Retinal pigment epithelial cell (primary cell): Measurements from ENCODE around the gene UVRAG.
"Not testable (repeated sequence)": the region's sequence is repeated elsewhere in the genome, so short reads cannot be mapped to it uniquely, and the experiment has no call there.

Experiments
- DNase-seq: peaks from one replicate; pipeline ENCODE4 v3.0.0-alpha.2; 2010; ENCODE audit warnings: low read depth
- H3K4me3 ChIP-seq: 2 replicates; pipeline ENCODE4 v1.5.1; 2011; ENCODE audit warnings: mild to moderate bottlenecking, low read length, control low read depth, moderate library complexity
- TF ChIP-seq, protein P1 (sequence below): conservative IDR thresholded peaks from 2 replicates; pipeline ENCODE4 v1.5.1; 2011; ENCODE audit warnings: low read depth, low read length, control low read depth, inconsistent platforms

Gene UVRAG

DNA sequence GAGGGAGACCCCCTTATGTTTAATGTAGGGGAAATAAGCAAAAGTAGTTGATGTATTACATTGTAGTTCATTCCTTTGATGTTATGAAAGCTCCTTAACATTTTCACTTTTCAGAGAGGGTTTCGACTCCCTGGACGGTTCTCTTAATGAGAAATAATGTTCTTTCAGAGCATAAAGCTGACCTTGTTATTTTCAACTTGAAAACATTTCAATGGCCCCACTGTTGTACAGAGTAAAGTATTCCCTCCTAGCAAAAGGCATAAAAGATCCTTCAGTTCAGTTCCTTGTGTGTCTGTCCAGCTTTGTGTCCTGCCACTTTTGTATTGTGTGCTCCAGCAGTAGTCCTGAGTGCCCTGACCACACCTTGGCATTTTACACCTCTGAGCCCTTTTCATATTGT lies 63.9 kb downstream of the UVRAG start:
- no peak for DNase-seq
- TF ChIP-seq, protein P1, sequence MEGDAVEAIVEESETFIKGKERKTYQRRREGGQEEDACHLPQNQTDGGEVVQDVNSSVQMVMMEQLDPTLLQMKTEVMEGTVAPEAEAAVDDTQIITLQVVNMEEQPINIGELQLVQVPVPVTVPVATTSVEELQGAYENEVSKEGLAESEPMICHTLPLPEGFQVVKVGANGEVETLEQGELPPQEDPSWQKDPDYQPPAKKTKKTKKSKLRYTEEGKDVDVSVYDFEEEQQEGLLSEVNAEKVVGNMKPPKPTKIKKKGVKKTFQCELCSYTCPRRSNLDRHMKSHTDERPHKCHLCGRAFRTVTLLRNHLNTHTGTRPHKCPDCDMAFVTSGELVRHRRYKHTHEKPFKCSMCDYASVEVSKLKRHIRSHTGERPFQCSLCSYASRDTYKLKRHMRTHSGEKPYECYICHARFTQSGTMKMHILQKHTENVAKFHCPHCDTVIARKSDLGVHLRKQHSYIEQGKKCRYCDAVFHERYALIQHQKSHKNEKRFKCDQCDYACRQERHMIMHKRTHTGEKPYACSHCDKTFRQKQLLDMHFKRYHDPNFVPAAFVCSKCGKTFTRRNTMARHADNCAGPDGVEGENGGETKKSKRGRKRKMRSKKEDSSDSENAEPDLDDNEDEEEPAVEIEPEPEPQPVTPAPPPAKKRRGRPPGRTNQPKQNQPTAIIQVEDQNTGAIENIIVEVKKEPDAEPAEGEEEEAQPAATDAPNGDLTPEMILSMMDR: no peak
- no peak overlapping the region for H3K4me3 ChIP-seq

DNA sequence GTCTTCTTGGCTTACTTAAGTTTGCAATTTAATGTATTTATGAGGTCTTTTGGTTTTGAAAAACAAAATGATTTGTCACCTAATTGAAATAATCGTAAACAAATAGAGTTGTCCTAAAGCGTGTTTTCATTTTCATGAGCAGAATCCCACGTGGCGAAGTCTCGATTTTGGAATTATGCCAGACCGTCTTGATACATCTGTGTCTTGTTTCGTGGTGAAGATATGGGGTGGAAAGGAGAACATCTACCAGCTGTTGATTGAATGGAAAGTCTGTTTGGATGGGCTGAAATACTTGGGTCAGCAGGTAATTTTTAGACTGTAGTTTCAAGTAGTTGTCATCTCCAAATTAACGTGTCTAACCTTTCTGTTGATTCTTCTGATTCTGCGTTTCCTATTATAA lies 64.7 kb downstream of the UVRAG start:
- TF ChIP-seq, protein P1: no peak
- H3K4me3 ChIP-seq: no peak overlapping the region
- DNase-seq: no peak

DNA sequence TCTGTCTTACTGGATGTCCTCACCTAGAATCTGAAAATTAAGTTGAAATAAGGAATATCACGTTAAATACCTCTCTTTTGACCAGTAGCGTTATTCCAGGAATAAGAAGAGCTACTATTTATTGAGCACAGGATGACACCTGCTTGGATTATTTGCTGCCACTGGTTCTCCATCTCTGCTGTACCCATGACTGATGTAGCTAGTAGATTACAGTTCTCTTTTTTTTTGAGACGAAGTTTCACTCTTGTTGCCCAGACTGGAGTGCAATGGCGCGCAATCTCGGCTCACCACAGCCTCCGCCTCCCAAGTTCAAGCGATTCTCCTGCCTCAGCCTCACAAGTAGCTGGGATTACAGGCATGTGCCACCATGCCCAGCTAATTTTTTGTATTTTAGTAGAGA lies 65.3 kb downstream of the UVRAG start:
- H3K4me3 ChIP-seq, DNase-seq: not testable (repeated sequence)

DNA sequence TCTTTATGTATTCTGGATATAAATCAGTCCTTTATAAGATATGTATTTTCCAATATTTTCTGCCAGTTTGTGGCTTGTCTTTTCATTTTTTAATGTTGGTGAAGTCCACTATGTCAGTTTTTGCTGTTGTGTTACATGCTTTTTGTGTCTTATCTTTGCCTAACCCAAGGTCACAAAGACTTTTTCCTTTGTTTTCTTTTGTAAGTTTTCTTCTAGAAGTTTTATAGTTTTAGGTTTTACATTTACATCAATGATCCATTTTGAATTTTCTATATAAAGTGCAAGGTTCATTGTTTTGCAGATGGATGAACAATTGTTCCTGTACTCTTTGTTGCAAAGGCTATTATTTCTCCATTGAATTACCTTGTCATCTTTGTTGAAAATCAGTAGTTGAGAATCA lies 69.3 kb downstream of the UVRAG start:
- no peak overlapping the region for H3K4me3 ChIP-seq
- TF ChIP-seq, protein P1: no peak
- no peak for DNase-seq

DNA sequence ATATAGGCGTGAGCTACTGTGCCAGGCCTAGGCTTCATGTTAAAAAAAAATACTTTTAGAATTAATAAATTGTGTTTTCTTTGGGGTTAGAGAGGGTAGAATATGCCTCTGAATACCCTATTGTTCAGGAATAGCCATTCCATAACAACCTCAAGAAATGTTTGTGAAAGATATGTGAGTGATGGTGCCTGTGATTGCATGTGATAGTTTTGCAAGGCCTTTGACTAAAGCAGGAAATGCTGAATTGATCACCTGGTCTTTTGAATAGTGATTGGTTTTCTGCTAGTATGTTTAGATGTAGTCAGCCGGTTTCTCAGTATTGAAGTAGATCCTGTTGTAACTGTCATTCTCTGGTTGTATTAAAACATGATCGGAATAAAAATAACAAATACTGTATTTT lies 73.4 kb downstream of the UVRAG start:
- no peak overlapping the region for H3K4me3 ChIP-seq
- TF ChIP-seq, protein P1: no peak
- no peak for DNase-seq

DNA sequence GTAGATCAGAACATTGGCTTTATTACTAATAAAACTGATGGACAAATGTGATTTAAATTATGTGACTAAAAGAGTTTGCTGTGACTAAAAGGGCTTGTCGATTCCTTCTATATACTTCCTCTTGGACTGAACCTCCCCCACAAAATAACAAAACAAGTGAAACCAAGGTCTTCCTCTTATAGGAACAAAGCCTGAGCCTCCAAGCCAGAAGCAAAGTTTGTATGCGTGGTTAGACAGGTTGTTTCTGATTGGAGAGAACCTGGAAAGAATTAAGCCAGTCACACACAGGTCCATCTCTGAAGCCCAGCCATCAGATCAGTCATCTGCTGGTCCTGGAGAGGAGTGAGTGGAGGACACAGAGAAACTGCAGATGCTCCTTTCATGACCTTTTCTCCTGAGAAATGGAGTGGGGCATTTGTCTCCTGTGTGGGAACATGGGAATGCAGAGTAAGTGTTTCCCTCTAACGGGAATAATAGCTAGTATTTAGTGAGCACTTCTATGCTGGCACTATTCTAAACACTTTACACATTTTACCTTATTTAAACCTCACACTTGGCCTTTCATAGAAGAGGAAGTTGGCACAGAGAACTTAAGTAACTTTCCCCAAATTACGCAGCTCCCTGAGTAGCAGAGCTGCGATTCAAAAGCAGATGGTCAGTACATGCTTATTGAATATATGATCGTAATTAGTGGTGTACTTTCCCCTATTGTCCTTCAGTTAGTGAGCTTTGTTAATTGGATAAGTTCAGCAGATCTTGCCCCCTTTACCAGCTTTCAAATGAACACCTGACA lies 77.1 kb downstream of the UVRAG start:
- TF ChIP-seq, protein P1: no peak
- DNase-seq: no peak
- no peak overlapping the region for H3K4me3 ChIP-seq

DNA sequence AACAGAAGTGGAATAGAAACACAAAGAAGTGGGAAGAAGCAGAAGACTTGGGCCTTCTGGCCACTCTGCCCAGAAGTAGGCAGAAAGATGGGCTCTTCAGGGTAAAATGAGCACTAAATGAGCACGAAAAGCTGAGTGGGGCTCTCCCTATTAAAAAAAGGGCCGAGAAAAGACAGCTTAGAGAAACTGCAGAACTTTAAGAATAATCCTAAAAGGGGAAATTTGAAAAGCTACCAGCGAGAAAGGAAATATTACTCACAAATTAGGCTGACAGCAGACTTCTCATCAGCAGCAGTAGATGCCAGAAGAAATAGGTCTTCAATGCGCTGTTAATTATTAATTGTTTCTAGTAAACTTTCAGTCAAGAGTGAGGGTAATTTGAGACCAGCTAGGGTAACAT lies 78.2 kb downstream of the UVRAG start:
- TF ChIP-seq, protein P1: no peak
- no peak overlapping the region for H3K4me3 ChIP-seq
- no peak for DNase-seq
